GM10248 (cell line): ENCODE data around the gene LASP1.
A peak's percentile ranks its signal among the peaks of the same experiment; 100 is the strongest.

Source experiments
- CTCF ChIA-PET: fragments of 300-600 bp; sonication (Branson Sonifier 250); formaldehyde crosslinking; extraction: SDS; loops from one replicate; lab custom pipeline; 2021; ENCODE audit warnings: antibody characterized with exemption; lab: Yijun Ruan, JAX
- POLR2A ChIA-PET: fragments of 350-650 bp; sonication (Branson Sonifier 250); formaldehyde crosslinking; extraction: SDS; loops from one replicate; lab custom pipeline; 2020; ENCODE audit warnings: antibody characterized with exemption; lab: Yijun Ruan, JAX
- DNase-seq: peaks from one replicate; pipeline ENCODE4 v3.0.0; 2012; ENCODE audit errors: extremely low spot score
- CTCF ChIP-seq: IDR thresholded peaks from 2 replicates; pipeline ENCODE4 v1.5.1; 2012; ENCODE audit warnings: mild to moderate bottlenecking, low read depth; ENCODE audit errors: extremely low read depth, missing control alignments, control extremely low read depth

LASP1 gene

DNA sequence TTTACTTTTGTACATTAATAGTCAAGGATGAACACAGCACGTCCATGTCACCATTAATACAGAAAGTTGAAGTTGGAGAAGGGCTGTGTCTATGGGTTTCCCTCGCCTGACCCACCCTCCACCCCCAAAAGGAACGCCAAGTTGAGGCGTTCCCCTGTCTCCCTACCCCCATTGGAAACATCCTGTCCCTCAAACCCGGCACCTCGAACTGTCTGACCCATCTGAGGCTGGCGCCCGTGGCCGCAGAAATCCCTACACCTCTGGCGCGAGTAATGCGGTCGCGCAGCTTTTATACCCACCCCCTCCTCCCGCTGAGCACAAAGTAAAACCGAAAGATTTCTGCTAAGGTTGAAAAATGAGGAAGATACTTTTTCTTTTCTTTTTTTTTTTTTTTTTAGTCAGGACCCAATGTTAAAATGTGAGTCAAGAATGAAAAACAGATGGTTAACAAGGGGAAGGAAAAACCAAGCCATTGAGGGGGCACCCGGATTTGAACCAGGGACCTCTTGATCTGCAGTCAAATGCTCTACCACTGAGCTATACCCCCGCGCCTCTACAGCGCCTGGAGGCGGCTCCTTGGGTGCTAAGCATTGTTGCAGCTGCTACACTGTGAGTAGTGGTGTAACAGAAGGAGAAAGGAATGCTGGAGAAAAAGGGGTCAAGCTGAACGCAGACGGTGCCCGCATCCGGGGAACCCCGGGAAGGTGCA lies 887 bp upstream of the LASP1 start:
- CTCF ChIA-PET, result interaction anchor here (0.9 to 2.8 kb wide), 4 partner anchors 13 to 40 kb away, joined by 3 to 15 read pairs (median 3); partner anchors contain the start of gene RPL23
- TF ChIP-seq CTCF, result peak; percentile 21
- POLR2A ChIA-PET, result interaction anchor here (0.6 to 3.6 kb wide), 11 partner anchors 16 to 1928 kb away, joined by 3 to 38 read pairs (median 5); partner anchors contain the start of genes PSMB3 and RPL23
- peak; percentile 79 for DNase-seq

- CTCF ChIA-PET, result interaction anchor here (0.6 to 3.0 kb wide), 7 partner anchors 11 to 304 kb away, joined by 3 to 11 read pairs (median 3); no protein-coding TSS in a partner anchor
Measured at GRCh38 chr17:38870259-38871165, 654 bp downstream of the LASP1 start.

GRCh38 chr17:38871247-38872015 lies 1.6 kb downstream of the LASP1 start:
- ChIA-PET CTCF (interaction anchor here (1.0 to 3.0 kb wide), 7 partner anchors 10 to 303 kb away, joined by 3 to 11 read pairs (median 5); no protein-coding TSS in a partner anchor), POLR2A (interaction anchor here (0.5 to 3.6 kb wide), 3 partner anchors 19 to 593 kb away, joined by 3 to 38 read pairs (median 3); partner anchors contain the start of gene RPL23)
- TF ChIP-seq CTCF, result peak; percentile 44
- peak; percentile 66 for DNase-seq

More at GRCh38 chr17:38870259-38871165, 654 bp downstream of the LASP1 start:
- POLR2A ChIA-PET, result interaction anchor here (0.6 to 3.6 kb wide), 14 partner anchors 13 to 283 kb away, joined by 3 to 38 read pairs (median 4); partner anchors contain the start of genes PSMB3 and RPL23
- TF ChIP-seq CTCF, result no peak
- DNase-seq, result peak; percentile 81

DNA sequence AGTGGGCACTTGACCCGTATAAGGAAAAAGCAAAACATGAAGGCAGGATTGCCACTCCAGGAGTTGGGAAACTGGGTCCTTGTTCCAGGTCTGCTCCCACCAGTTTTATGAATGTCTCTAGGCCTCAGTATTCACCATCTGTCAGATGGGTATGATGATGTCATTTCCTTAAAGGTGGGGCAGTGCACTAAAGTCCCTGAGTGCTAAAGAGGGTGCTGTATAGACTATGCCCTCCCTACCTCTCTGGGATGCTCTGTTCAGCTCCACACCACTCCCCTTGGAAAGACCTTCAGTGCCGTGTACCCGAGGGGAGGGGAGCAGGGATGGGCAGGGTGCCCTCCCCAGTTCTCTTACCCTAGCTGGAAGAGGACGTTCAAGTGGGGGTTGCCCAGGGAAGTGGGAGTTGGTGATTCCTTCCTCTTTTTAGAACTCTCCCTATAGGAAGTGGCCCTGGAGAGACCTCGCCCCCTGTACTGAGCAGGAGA lies 2.2 kb downstream of the LASP1 start:
- no peak for TF ChIP-seq CTCF
- ChIA-PET CTCF (interaction anchor here (0.8 to 3.0 kb wide), 7 partner anchors 10 to 303 kb away, joined by 3 to 11 read pairs (median 5); no protein-coding TSS in a partner anchor), POLR2A (interaction anchor here (0.5 to 3.6 kb wide), 2 partner anchors 19 to 593 kb away, joined by 3 to 38 read pairs; partner anchors contain the start of gene RPL23)
- DNase-seq, result no peak

GRCh38 chr17:38872671-38873385 lies 3.0 kb downstream of the LASP1 start:
- POLR2A ChIA-PET, result no interaction called here
- no peak for DNase-seq
- CTCF ChIA-PET, result interaction anchor here (0.8 to 3.0 kb wide), 6 partner anchors 9 to 292 kb away, joined by 3 to 11 read pairs (median 5); no protein-coding TSS in a partner anchor
- TF ChIP-seq CTCF, result no peak
